ENCODE measurements around the gene PKNOX2.

The PKNOX2 gene

DNA sequence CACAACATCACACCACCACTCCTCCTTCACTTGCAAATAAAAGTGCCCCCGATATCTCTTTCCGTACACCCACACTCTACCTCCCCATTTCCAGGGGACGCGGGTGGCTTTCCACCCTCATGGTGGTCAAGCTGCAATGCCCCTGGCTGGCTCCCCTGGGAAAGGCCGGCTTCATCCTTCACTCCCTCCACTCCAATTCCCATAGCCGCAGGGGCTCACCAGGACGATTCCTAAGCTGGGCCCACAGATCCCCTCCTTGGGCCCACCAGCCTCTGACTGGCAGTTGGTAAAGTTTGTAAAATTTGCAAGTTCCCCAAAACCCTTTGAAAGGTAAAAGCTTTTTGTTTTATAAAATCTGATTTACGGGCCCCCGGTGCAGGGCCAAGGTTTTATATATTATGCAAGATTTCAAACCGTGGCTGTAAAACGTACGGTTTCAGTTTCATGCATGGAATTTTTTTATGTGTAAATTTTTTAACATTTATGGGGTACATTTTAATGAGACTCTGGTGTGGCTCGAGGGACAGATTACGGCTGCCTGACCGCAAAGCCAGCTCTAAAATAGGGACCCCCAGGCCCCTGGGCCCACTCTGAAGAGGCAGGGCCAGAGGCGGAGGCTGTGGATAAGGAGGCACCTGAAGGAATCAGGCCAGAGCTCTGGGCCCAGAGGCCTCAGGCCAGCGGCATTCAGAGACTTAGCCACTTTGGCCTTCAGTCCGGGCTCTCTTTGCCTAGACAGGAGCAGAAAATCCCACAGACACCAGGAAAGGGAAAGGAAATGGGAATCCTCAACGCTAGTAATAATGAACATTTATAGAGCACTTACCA, 225.0 kb downstream of the PKNOX2 start:
- no peak for DNase-seq

DNA sequence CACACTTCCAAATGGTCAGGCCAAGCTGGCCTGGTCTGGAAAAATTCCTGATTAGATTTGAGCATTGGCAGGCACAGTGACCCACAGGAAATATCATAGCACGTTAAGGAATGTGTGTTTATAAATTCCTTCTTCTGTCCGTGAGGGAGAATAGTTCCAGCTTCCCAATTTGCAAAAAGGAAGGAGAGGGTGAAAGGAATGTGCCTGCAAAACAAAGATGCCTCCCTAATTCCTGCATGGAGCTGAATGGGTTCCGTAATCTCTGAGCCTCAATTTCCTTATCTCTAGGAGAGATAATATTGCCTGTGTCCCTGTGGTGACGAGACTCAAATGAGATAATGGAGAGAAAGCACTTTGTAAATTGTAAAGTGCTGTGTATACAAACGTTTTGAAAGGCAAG, 226.4 kb downstream of the PKNOX2 start:
- DNase-seq = no peak

DNA sequence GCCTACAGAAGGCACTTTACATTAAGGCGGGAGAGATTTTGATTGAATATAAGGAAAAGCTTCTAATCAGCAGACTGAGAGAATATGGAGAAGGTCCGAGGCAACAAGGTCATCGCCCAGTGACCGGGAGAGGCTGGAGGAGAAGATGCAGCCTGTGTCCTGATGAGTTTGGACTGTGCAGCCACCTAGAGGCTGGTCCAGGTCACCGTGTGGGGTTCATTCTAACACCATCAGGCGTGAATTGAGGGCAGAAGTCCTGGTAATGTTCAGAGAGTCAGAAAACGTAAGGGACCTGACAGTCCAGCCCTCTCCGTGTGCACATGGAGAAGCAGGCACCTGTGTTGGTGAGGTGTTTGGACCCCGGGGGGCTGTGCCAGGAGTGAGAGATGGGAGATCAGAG, 228.8 kb downstream of the PKNOX2 start:
- DNase-seq = no peak

DNA sequence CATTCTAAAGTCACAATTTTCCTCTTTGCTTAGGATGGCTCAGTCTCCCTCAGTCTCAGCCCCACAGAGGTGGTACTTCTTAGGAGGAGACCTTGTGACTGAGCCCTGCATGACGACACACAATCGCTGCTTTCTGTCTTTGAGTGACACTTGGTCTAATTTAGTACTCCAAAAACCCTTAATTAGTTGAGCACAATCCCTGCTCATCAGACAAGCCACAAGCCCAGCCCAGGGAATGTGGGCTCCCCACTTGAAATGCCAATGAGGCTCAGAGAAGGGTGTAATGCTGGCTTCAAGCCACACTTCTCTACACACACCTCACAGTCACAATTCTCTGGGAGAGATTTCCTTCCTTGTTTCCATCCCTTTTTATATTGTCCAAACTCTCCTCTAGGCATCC, 229.7 kb downstream of the PKNOX2 start:
- no peak for DNase-seq

DNA sequence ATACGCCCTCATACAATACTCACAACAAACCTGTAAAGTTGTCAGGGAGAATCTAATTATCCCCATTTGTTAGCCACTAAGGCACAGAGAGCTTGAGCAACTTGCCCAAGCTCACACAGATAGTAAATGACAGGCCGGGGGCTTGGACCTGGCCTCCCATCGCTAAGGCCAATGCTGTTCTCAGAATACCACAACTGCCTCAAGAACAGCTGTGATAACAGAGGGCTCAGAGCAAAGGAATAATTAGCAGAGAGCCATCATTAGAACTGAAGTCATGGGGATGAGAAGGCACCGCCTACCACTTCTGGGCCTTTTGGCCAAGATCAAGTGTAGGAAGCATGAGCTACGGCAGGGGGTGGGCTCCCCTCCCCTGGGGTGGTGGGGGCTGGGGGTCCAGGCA, 232.9 kb downstream of the PKNOX2 start:
- DNase-seq = no peak

DNA sequence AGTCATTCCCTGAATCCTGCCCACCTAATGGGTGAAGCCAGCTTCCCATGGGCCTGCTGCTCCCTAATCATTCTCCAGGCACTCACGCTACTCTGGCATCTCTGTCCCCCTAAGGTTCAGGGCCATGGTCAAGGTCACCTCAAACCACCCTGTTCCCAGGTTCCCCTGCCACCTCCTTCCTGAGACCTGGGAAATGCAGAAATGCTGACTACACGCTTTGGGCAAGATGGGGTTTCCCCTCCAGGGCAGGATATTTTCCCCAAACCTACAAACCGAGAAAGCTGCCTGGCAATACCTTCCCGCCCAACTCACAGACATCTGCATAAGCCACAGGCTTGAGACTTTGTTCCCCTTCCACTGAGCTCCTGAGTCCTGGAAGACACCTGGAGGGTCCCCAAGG, 233.9 kb downstream of the PKNOX2 start:
- DNase-seq = no peak

DNA sequence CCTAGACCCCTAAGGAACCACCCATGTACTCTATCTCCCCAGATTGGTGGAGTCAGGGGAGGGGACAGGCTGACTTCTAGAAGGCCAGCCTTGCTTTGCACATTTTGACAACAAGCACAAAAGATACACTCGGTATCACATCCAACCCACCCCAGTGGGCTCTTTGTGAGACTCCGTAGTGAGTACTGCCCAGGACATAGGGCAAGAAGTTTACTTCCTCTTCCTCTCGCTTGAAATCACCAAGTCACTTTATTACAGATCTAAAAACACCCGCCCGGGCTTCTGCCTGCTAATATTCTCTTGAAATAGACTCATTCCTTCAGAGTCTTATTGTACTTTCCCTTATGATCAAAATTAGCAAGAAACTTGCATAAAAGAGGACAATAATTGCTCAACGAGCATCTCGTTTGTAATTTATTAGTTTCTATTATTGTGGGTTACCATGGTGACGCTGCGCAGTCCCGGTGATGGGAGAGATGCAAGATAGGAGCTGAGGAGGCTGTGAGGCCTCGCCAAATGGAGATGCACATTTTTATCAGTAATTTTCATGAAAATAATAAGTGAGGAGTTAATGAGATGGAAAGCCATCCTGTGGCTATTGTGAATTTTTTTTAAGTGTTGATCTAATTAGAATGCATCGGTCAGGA, 234.6 kb downstream of the PKNOX2 start:
- DNase-seq = no peak

DNA sequence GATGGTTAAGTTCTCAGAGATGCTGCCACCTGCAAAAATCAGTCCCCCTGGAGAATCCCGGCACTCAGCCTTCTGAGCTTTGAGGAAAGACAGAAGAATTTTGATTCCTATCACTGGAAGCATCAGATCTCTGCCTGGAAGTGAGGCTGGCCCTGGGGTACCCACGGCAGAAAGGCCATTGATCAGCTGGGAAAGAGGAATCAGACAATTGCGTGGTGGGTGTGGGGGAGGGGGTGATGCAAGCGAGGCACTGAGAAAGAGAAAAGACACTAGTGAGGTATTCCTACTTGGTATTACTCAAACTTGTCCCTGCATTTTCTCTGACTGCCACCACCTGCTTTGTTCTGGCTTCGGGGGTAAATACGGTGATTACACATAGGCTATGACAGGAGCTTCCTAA, 235.4 kb downstream of the PKNOX2 start:
- no peak for DNase-seq

DNA sequence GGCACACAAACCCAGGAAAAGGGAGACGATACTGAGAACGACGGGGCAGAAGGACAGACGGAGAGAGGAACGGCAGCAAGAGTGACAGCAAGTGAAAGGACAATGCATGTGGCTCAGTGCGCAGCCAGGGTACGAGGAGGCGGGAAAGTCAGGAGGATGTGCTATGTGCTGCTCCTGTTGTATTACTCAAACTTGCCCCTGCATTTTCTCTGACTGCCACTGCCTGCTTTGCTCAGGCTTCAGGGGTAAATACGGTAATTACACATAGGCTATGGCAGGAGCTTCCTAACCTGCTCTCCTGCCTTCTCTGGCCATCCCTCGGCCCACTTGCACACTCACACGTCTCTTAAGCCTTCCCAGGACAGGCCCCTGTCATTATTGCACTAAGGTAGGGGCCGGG, 236.7 kb downstream of the PKNOX2 start:
- DNase-seq = no peak

DNA sequence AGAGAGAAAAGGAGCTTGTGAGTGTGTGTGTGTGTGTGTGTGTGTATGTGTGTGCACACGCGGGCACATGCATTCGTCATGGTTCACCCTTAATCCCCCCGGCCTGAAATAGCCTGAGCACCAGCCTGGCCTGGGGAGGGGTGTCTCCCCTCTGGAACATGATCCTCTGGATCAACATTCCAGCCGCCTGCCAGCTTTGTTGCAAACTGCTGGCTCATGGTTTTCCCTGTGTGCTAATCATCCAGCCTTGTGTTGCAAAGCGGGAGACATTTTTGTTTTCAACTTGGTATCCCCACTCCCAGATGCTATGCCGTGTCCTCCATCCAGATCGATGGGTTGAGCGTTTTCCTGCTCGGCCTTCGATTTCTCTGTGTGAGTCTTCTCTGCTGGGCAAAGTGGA, 237.2 kb downstream of the PKNOX2 start:
- no peak for DNase-seq

DNA sequence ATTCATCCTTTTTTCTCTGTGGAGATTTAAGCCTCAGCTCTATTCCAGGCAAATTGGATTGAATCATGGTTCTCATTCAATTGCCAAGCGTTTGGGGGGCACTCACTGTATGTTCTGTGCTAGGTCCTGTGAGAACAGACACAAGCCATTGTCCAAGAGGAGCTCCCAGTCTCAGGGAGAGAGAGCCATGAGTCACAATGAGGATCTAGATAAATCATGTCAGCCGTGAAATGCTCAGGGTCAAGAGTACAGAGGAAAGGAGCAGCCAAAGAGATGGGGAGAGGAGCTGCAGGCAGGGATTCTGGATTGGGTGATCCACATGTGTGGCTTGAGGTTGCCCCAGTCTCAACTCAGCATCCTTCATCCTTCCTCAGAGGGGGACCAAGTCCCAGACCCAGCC, 237.9 kb downstream of the PKNOX2 start:
- no peak for DNase-seq

DNA sequence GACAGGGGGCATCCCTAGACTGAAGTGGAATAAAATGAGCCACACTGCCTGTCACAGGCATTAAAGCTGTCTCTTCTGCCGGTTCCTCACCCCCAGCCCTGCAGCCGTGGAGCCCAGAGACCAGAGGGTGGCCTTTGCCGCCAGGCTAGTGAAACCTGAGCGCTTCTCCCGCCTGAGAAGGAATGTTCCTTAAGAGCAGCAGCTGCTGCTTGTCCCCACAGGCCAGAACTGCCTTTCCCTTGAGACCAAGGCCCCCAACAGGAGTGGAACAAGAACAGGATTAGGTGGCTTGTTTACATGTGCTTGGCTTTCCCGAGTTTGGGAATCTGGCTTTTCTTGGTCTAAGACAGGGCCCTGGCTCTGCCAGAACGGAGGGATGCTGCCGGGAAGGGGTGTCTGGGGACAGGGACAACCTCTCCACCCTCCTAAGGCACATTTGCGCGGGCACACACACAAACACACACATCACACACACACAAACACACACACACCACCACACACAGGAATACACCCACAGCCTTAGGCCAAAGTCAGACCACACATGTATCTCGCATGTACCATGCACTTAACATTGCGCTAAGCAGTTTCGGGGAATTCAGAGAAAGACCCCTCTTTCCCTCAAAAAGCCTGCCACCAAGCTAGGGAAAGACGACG, 239.7 kb downstream of the PKNOX2 start:
- DNase-seq = no peak

DNA sequence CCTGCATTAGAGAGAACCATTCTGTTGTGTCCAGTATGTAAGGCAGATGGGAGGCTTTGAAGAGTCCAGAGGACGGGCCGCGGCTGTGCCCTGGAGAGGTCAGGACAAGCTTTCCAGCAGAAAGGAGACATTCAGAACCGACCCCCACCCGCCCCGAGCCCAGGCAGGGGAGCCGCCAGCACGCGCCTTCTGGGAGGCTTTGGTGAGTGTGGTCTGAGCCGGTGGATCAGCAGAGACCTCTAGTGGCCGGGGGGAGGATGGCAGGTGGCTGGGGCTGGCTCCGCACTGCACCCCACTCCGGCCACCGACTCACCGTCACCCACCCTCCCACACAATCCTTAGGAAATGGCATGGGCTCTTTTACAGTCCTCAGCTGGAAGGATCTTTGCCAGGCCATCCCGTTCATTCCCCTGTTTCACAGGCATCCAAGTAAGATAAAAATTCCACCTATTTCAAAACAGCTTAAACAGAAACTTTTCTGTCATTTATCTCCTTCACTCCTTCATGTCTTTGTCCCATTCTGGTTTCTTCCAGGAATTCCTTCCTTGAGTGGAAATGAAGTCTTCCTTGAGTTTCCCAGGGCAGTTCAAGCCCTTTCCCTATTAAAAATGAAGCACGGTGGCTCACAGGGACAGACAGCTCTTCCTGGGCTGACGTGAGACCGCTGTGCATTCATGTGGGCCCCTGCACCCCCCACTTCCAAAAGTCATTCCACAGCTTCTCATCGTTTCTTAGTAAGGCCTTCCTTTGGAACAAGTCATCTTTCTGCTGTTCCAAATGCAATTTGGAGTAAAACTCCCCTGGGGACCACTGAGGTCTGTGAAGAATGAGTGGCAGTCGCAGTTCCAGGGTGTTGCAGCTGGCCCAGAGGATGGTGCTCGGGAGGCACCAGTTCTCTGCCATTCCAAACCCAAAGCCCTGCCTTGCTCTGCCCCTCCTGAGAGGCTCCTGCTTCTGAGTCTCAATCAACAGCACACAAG, 240.6 kb downstream of the PKNOX2 start:
- no peak for DNase-seq

DNA sequence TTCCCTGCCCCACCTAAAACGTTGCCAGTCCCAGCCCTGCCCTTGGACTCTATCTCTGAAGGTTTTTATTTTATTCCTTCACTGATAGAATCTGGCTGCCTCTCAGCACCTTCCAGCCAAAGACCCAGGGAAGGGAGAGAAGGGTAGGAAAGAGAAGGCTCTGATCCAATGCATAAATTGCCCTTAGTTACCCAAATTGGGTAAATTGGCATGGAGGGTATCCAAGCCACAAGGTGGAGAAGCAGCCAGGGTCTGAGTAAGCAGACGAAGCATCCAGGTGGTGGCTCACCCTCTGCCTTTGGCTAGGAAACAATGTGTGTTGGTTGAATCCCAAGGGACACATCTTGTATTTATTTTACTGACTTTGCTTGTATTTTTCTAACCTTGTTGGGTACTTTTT, 242.5 kb downstream of the PKNOX2 start:
- DNase-seq = no peak

DNA sequence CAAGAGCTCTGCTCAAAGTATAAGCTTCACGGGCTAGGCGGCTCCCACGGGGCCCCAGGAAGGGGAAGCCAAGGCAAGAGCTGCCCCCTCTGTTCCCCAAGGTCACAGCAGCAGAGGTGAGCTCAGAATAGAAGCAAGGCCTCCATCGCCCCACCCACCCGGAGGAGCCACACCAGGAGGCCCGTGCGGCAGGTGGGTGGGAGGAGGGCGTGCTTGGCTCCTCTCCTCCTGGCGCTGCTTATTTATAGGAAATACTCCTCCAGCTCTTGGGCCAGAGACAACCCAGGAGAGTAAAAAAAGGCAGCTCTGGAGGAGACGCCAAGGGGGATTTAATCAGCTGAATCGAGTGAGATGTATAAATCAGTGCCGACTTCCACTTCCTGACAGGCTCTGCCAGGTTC, 243.8 kb downstream of the PKNOX2 start:
- DNase-seq = no peak

DNA sequence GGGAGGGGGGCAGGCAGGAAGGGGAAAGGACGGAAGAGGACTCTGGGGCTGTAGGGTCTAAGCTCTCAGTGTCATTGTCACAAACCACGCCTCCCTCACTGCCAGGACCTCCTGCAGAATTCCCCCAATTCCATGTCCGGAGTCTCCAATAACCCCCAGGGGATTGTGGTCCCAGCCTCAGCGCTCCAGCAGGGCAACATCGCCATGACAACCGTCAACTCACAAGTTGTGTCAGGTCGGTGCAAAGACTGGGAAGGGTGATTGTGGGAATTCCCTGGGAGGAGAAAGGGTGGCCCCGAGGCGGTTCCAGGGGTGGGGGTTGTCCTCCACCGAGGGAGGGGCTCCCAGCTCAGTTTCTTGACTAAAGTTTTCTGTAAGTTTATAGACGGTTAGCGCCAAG, 245.5 kb downstream of the PKNOX2 start:
- no peak for DNase-seq

DNA sequence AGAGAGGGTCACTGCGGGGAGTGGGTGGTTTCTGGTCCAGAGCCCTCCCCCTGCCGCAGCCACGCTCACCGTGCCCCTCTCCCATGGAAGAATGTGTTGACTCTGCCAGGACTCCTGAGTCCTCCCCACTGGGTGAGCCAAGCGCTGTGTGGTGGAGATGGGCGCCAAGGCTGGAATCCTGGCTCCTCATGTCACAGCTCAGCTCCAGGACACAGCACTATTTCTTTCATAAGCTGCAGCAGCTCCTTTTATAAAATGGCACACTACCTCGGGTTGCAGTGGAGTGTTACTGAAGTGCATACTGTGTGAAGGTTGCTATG, 247.6 kb downstream of the PKNOX2 start:
- no peak for DNase-seq

DNA sequence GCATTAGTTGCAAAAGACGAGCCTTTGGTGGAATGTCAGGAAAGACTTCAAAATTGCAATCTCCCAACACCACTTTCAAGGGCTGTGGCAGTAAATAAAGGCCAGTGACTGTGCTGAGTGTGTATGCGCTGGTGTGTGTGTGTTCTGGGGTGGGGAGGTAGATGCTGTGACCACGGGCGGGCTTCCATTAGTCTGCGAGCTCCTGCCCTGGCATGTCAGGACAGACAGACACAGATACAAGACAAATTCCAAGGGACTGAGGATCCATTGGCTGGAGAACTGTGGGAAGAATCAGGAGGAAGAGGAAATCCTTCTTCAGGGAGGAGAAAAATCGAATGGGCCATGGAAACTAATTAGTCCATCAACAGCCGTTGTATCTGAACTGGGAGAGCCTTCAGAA, 248.0 kb downstream of the PKNOX2 start:
- no peak for DNase-seq

DNA sequence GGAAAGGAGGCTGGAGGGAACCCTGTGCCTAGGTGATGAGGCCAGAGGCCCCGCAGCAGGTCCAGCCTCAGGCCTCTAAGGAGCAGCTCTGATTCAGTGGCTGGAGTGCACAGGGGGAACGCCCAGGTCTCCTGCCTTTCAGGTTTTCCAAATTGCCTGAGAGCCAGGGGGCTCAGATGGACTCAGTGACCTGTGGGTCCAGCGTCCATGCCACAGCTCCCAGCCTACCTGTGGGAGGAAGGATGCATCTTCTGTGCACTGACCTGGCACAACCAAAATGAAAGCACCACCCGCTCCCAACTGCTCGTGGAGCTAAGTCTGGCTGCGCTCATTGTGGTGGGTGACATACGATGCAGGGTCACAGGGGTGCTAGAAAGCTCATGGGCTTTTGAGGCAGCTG, 248.7 kb downstream of the PKNOX2 start:
- DNase-seq = no peak

DNA sequence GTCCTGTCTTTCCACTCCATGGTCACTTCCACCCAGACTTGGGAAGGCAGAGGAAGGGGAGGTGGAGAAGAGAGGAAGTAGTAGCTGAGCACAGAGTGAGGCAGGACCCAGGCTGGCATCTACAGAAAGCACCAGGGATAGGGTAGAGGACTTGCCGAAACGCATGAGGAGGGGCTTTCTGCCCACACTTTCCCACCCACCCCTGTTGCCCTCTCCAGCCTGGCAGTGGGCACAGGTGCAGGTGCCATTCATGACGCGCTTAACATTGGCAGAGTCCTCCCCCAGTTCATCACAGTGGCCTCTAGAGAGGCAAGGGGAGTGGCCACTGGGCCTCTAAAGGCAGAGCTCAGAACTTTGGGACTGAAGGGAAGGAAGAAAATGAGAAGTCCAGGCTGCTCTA, 249.6 kb downstream of the PKNOX2 start:
- no peak for DNase-seq

DNA sequence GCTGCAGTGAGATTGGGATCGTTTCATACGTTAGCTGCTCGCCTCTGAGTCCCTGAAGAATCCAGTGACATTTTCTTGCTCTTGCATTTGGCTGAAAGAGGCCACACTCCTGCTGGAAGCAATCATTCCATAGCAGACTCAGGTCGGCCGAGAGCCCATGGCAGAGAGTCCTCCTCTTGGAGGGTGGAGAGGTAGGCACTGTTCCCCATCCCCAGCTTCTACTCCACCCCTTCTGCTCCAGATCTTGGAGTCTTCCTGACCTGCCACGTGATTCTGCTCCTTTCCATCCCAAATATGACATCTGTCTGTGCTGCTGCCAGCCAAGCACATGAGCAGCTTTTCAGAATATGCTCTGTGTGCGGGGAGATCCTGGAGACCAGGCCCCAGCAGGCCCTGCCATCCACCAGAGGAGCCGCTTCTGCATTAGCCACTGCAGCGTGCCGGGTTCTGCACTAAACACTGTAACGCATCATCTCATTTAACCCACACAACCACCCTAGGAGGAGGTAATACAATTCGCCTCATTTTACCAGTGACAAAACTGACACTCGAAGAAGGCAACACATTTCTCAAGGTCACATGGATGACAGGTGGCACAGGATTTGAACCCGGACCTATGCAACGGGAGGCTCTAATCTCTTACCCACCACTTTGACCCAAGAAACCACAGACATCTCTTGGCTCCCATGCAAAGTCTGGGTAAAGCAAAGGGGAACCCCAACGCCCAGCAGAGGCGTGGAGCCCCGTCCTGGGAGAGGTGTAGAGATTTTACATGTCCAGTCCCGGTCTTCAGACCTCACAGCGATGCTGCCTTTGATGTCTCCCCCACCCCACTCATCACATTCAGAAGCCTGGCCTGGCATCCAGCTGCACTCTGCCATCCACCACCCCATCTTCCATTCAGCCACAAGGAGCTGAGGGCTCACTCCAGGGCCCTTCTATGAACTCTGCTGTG, 252.7 kb downstream of the PKNOX2 start:
- DNase-seq = no peak

DNA sequence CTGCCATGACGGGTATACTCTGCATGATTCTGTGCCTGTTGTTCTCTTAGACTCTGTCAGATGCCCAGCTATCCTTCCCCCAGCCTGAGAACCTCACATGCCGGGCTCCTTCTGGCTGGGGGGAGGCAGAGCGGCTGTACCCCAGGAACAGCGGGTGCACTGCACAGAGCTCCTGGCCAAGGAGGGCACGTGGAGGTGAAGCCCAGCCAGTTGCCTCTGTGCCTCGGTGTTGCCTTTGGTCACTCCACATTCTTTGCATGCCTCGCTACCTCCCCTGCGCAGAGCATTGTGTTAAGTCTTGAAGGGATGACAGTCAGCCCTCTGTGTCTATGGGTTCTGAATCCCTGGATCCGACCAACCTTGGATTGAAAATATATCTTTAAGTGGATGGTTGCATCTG, 253.8 kb downstream of the PKNOX2 start:
- no peak for DNase-seq

All from DMS 273 treated with DMSO at 0.1 percent for 48 hours (cell line).